Left lung (tissue), 10 donors: Measurements from ENCODE around the gene AOX1. TPM values are rescaled to one million over a fixed set of nuclear protein-coding genes. Genes with fewer than 3 reads are reported as not detected.

Experiments
- ATAC-seq: fragments of 200-7000 bp; cut with Tn5 transposase; one replicate; pipeline ENCODE4 v1.9.1; 2020; ENCODE audit warnings: moderate library complexity
- DNase-seq, 4 donors: peaks; one replicate each; pipeline ENCODE4 v3.0.0-alpha.2; 2013 to 2020
- H3K27ac ChIP-seq, 2 donors: fragments of 200-600 bp; sonication (generic) in 1 of 2; one replicate each; pipeline versions ENCODE4 v1.5.0 to v1.8.0; 2020 to 2021
- H3K27me3 ChIP-seq, 2 donors: fragments of 200-600 bp; sonication (generic) in 1 of 2; one replicate each; pipeline versions ENCODE4 v1.5.0 to v1.8.0; 2020 to 2021
- H3K36me3 ChIP-seq, 2 donors: fragments of 200-600 bp; sonication (generic) in 1 of 2; one replicate each; pipeline versions ENCODE4 v1.5.0 to v1.8.0; 2020 to 2021
- H3K4me1 ChIP-seq, 2 donors: fragments of 200-600 bp; one replicate each; pipeline ENCODE4 v1.8.0; 2021
- H3K4me3 ChIP-seq, 2 donors: fragments of 200-600 bp; sonication (generic) in 1 of 2; one replicate each; pipeline versions ENCODE4 v1.5.0 to v1.8.0; 2020 to 2021; ENCODE audit warnings: mild to moderate bottlenecking in 1 of 2
- H3K9me3 ChIP-seq, 2 donors: fragments of 200-600 bp; sonication (generic) in 1 of 2; one replicate each; pipeline versions ENCODE4 v1.5.0 to v1.8.0; 2020 to 2021
- CTCF ChIP-seq, 2 donors: fragments of 200-600 bp; sonication (generic) in 1 of 2; IDR thresholded peaks; one replicate each; pipeline versions ENCODE4 v1.5.0 to v1.8.0; 2021; ENCODE audit warnings: antibody characterized with exemption in 2 of 2
- intact Hi-C, 2 donors: fragments of 100-400 bp; cut with DNase I; formaldehyde crosslinking; loops; one replicate each; pipeline versions ENCODE4 v1.11.2 to v1.14.2; 2022
- polyA plus RNA-seq, 6 donors: library from polyadenylated mRNA; unstranded; fragments of 120-200 nt; gene quantifications; one replicate each; pipeline ENCODE4 v1.2.1, GENCODE V29; 2013; ENCODE audit not compliant: insufficient read length in 6 of 6
- total RNA-seq, 2 donors: library from RNA; stranded (reverse); fragmentation: NEBNext Ultra II Directional; extraction: Animal tissue kit (Norgen Biotek cat#: 25700); gene quantifications; one replicate each; pipeline ENCODE4 v1.2.1, GENCODE V29; 2021
- donor health status: DM: no; HTN: yes; CAD: no.
- donor health status: DM: no; HTN: no; CAD: no.

AOX1 gene
- total and polyA plus RNA-seq, 8 donors, result 5.4 to 32.4 (median 13.5) TPM

DNA sequence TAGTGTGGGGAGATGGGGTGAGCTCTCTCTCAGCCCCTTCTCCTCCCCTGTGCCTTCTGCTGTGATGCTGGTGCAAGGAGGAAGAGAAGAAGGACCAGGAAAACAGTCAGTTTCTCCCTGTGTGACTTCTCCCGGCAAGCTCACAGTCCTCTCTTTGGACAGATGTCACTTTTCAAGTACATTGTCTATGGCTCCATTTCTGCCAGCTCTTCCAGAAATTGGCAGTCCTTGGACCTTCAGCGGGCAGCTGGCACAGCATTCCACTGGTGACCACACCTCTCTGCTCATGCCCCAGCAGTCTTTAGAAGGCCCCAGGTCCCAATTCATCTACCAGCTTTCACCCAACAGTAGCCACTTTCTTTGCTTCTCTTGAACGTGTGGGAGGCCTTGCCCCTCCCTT, 63.9 kb downstream of the AOX1 start:
- no peaks in the 10 kb centered on the region for H3K27me3 ChIP-seq
- intact Hi-C loops, result no loop called here
- H3K36me3 ChIP-seq, result no peaks in the 10 kb centered on the region
- no peaks in the 10 kb centered on the region for H3K9me3 ChIP-seq
- H3K27ac ChIP-seq, result no peak overlapping the region
- H3K4me3 ChIP-seq, result no peak overlapping the region
- DNase-seq, result no peak
- no peak for TF ChIP-seq CTCF (IDR thresholded peaks at IDR 0.05)
- no peaks in the 10 kb centered on the region for H3K4me1 ChIP-seq
- ATAC-seq, result no peak

GRCh38 chr2:200650195-200650594, 64.4 kb downstream of the AOX1 start:
- no peak for TF ChIP-seq CTCF (IDR thresholded peaks at IDR 0.05)

GRCh38 chr2:200652158-200652557, 66.3 kb downstream of the AOX1 start:
- no peaks in the 10 kb centered on the region for H3K36me3 ChIP-seq
- H3K4me1 ChIP-seq, result no peaks in the 10 kb centered on the region
- H3K27me3 ChIP-seq, result no peaks in the 10 kb centered on the region
- intact Hi-C loops, result no loop called here
- TF ChIP-seq CTCF (IDR thresholded peaks at IDR 0.05), result no peak
- DNase-seq, result no peak
- no peak overlapping the region for H3K4me3 ChIP-seq
- no peaks in the 10 kb centered on the region for H3K9me3 ChIP-seq
- ATAC-seq, result no peak
- no peak overlapping the region for H3K27ac ChIP-seq

More at GRCh38 chr2:200650195-200650594, 64.4 kb downstream of the AOX1 start:
- H3K27ac ChIP-seq, result no peak overlapping the region
- no peaks in the 10 kb centered on the region for H3K27me3 ChIP-seq
- ATAC-seq (no peak), DNase-seq (no peak)
- intact Hi-C loops, result no loop called here
- H3K4me1 ChIP-seq, result no peaks in the 10 kb centered on the region
- no peak overlapping the region for H3K4me3 ChIP-seq
- H3K9me3 ChIP-seq, result no peaks in the 10 kb centered on the region
- H3K36me3 ChIP-seq, result no peaks in the 10 kb centered on the region

GRCh38 chr2:200653021-200653420, 67.2 kb downstream of the AOX1 start:
- no peak overlapping the region for H3K27ac ChIP-seq
- peak; percentile 69 for ATAC-seq
- H3K9me3 ChIP-seq, result no peaks in the 10 kb centered on the region
- no peaks in the 10 kb centered on the region for H3K27me3 ChIP-seq
- intact Hi-C loops, result no loop called here
- no peak for TF ChIP-seq CTCF (IDR thresholded peaks at IDR 0.05)
- no peaks in the 10 kb centered on the region for H3K4me1 ChIP-seq
- peak in 1 of 4 donors; percentile 25 for DNase-seq
- no peak overlapping the region for H3K4me3 ChIP-seq
- H3K36me3 ChIP-seq, result no peaks in the 10 kb centered on the region

- H3K4me3 ChIP-seq, result no peak overlapping the region
- no peak for TF ChIP-seq CTCF (IDR thresholded peaks at IDR 0.05)
- H3K9me3 ChIP-seq, result no peaks in the 10 kb centered on the region
- H3K27ac ChIP-seq, result no peak overlapping the region
- ATAC-seq (no peak), DNase-seq (no peak)
- no peaks in the 10 kb centered on the region for H3K27me3 ChIP-seq
- intact Hi-C loops, result no loop called here
- H3K36me3 ChIP-seq, result no peaks in the 10 kb centered on the region
- H3K4me1 ChIP-seq, result no peaks in the 10 kb centered on the region
Measured at GRCh38 chr2:200654823-200655222, 69.0 kb downstream of the AOX1 start.
